WTC11 (cell line): ENCODE data around the gene FAM24A. TPM values are rescaled to one million over a fixed set of nuclear protein-coding genes. Genes with fewer than 3 reads are reported as not detected.

Source experiments
- ATAC-seq: fragments of 200-7000 bp; cut with Tn5 transposase; 2 replicates; pipeline ENCODE4 v1.10.0; 2021; ENCODE audit warnings: mild to moderate bottlenecking, moderate library complexity
- CTCF ChIA-PET: fragments of 300-600 bp; sonication (Branson Sonifier 250); formaldehyde crosslinking; loops from one replicate; lab custom pipeline; 2021; ENCODE audit warnings: antibody characterized with exemption; lab: Charles Lee
- POLR2A ChIA-PET: fragments of 350-600 bp; sonication (Branson Sonifier 250); formaldehyde crosslinking; loops from one replicate; lab custom pipeline; 2021; ENCODE audit warnings: antibody characterized with exemption; lab: Charles Lee
- DNase-seq: peaks from one replicate; pipeline ENCODE4 v3.0.0; 2021; ENCODE audit warnings: low spot score
- H3K27ac Mint-ChIP-seq: 2 replicates; pipeline ENCODE4 v1.8.0; 2021; ENCODE audit warnings: mixed read lengths
- H3K27me3 Mint-ChIP-seq: 2 replicates; pipeline ENCODE4 v1.8.0; 2021; ENCODE audit warnings: low read depth, mild to moderate bottlenecking, moderate library complexity, mixed read lengths
- H3K36me3 Mint-ChIP-seq: 2 replicates; pipeline ENCODE4 v1.8.0; 2021; ENCODE audit warnings: mixed read lengths
- H3K4me1 Mint-ChIP-seq: 2 replicates; pipeline ENCODE4 v1.8.0; 2022; ENCODE audit warnings: mixed read lengths
- H3K4me3 Mint-ChIP-seq: 2 replicates; pipeline ENCODE4 v1.8.0; 2021; ENCODE audit warnings: mild to moderate bottlenecking, moderate library complexity, mixed read lengths
- H3K9me3 Mint-ChIP-seq: 2 replicates; pipeline ENCODE4 v1.8.0; 2021; ENCODE audit warnings: mixed read lengths
- CBFB ChIP-seq: sonication (generic); formaldehyde crosslinking; IDR thresholded peaks from 2 replicates; pipeline ENCODE4 v1.8.1; 2022; ENCODE audit warnings: mild to moderate bottlenecking, low read depth, missing genetic modification reagents
- CREM ChIP-seq: sonication (generic); formaldehyde crosslinking; IDR thresholded peaks from 2 replicates; pipeline ENCODE4 v1.8.1; 2022; ENCODE audit warnings: mild to moderate bottlenecking, missing genetic modification reagents, moderate library complexity
- E2F4 ChIP-seq: sonication (generic); formaldehyde crosslinking; IDR thresholded peaks from 2 replicates; pipeline ENCODE4 v1.8.1; 2022; ENCODE audit warnings: low read depth, mild to moderate bottlenecking, moderate library complexity, missing genetic modification reagents, borderline replicate concordance
- HMGA2 ChIP-seq: fragments of 250-450 bp; sonication (Bioruptor Pico); IDR thresholded peaks from 2 replicates; pipeline ENCODE4 v1.4.0; 2021; ENCODE audit warnings: mild to moderate bottlenecking, moderate library complexity
- MYBL2 ChIP-seq: sonication (generic); formaldehyde crosslinking; IDR thresholded peaks from 2 replicates; pipeline ENCODE4 v1.8.1; 2023; ENCODE audit warnings: mild to moderate bottlenecking, moderate library complexity, missing genetic modification reagents
- NFE2L1 ChIP-seq: sonication (generic); formaldehyde crosslinking; IDR thresholded peaks from 2 replicates; pipeline ENCODE4 v1.8.1; 2023; ENCODE audit warnings: missing genetic modification reagents
- NFYB ChIP-seq: sonication (generic); formaldehyde crosslinking; conservative IDR thresholded peaks from 2 replicates; pipeline ENCODE4 v1.8.0; 2022; ENCODE audit warnings: low read depth, missing genetic modification reagents
- NR2C2 ChIP-seq: sonication (generic); formaldehyde crosslinking; IDR thresholded peaks from 2 replicates; pipeline ENCODE4 v1.8.0; 2022; ENCODE audit warnings: mild to moderate bottlenecking, missing genetic modification reagents
- SMAD3 ChIP-seq: sonication (generic); formaldehyde crosslinking; IDR thresholded peaks from 2 replicates; pipeline ENCODE4 v1.8.0; 2022; ENCODE audit warnings: missing genetic modification reagents, mild to moderate bottlenecking, borderline replicate concordance
- SMAD4 ChIP-seq: sonication (generic); formaldehyde crosslinking; IDR thresholded peaks from 2 replicates; pipeline ENCODE4 v1.8.0; 2022; ENCODE audit warnings: mild to moderate bottlenecking, missing genetic modification reagents
- TEAD1 ChIP-seq: sonication (generic); formaldehyde crosslinking; IDR thresholded peaks from 2 replicates; pipeline ENCODE4 v1.8.0; 2022; ENCODE audit warnings: mild to moderate bottlenecking, missing genetic modification reagents
- TEAD4 ChIP-seq: sonication (generic); formaldehyde crosslinking; IDR thresholded peaks from 2 replicates; pipeline ENCODE4 v1.8.0; 2022; ENCODE audit warnings: mild to moderate bottlenecking, missing genetic modification reagents
- ZNF138 ChIP-seq: sonication (generic); formaldehyde crosslinking; conservative IDR thresholded peaks from 2 replicates; pipeline ENCODE4 v1.8.1; 2022; ENCODE audit warnings: mild to moderate bottlenecking, moderate library complexity, missing genetic modification reagents
- ZNF281 ChIP-seq: sonication (generic); formaldehyde crosslinking; IDR thresholded peaks from 2 replicates; pipeline ENCODE4 v1.8.0; 2023; ENCODE audit warnings: mild to moderate bottlenecking, missing genetic modification reagents
- ZNF416 ChIP-seq: fragments of 250-450 bp; sonication (Bioruptor Pico); IDR thresholded peaks from 2 replicates; pipeline ENCODE4 v1.9.0; 2021; ENCODE audit warnings: mild to moderate bottlenecking, inconsistent platforms
- ZNF532 ChIP-seq: fragments of 250-450 bp; sonication (Bioruptor Pico); IDR thresholded peaks from 2 replicates; pipeline ENCODE4 v1.9.0; 2021; ENCODE audit warnings: mild to moderate bottlenecking, borderline replicate concordance
- total RNA-seq: library from RNA; stranded (reverse); gene quantifications from 3 replicates; pipeline ENCODE4 v1.2.3, GENCODE V29; 2021
- TF ChIP-seq, protein P1 (sequence below): sonication (generic); formaldehyde crosslinking; IDR thresholded peaks from 2 replicates; pipeline ENCODE4 v1.8.1; 2023; ENCODE audit warnings: mild to moderate bottlenecking, missing genetic modification reagents
- TF ChIP-seq, protein P2 (sequence below): fragments of 250-450 bp; sonication (Bioruptor Pico); IDR thresholded peaks from 2 replicates; pipeline ENCODE4 v2.1.2; 2022; ENCODE audit warnings: mild to moderate bottlenecking, moderate library complexity
- TF ChIP-seq, protein P3 (sequence below): sonication (generic); formaldehyde crosslinking; IDR thresholded peaks from 2 replicates; pipeline ENCODE4 v1.8.1; 2022; ENCODE audit warnings: mild to moderate bottlenecking, missing genetic modification reagents, moderate library complexity, borderline replicate concordance
- TF ChIP-seq, protein P4 (sequence below): sonication (generic); formaldehyde crosslinking; IDR thresholded peaks from 2 replicates; pipeline ENCODE4 v1.8.1; 2023; ENCODE audit warnings: mild to moderate bottlenecking, moderate library complexity, missing genetic modification reagents

Gene FAM24A
- total RNA-seq, 1 experiment from 2014 or later: not detected

- TF ChIP-seq, protein P1, sequence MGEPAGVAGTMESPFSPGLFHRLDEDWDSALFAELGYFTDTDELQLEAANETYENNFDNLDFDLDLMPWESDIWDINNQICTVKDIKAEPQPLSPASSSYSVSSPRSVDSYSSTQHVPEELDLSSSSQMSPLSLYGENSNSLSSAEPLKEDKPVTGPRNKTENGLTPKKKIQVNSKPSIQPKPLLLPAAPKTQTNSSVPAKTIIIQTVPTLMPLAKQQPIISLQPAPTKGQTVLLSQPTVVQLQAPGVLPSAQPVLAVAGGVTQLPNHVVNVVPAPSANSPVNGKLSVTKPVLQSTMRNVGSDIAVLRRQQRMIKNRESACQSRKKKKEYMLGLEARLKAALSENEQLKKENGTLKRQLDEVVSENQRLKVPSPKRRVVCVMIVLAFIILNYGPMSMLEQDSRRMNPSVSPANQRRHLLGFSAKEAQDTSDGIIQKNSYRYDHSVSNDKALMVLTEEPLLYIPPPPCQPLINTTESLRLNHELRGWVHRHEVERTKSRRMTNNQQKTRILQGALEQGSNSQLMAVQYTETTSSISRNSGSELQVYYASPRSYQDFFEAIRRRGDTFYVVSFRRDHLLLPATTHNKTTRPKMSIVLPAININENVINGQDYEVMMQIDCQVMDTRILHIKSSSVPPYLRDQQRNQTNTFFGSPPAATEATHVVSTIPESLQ (CRISPR knock-in tag): no peak
- TF ChIP-seq NFE2L1 (CRISPR knock-in tag) (no peak), ZNF532 (CRISPR knock-in tag) (no peak)
Measured at GRCh38 chr10:122863216-122864193, 46.9 kb upstream of the FAM24A start (continued).

DNA sequence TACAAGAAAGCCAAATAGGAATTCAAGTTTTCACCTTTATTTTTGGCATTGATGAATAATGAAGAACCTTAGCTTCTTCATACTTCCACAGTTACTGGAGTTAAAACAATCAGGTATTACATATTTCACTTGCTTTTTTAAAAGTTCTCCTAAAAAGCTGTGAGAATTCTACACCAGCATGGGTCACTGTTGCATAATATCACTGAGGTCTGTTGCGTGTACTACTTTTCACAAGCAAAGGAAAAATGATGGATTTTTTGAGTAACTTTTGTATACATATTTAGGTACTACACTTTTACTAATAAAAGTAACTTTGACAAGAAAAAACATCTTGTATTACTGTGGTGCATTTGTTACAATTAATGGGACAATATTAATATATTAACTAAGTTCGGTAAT lies 46.2 kb upstream of the FAM24A start:
- H3K27me3 Mint-ChIP-seq: peaks cover 4% of the 10 kb centered on the region
- peaks cover 6% of the 10 kb centered on the region for H3K4me1 Mint-ChIP-seq
- no peak for ATAC-seq
- DNase-seq: no peak
- no peak overlapping the region for H3K4me3 Mint-ChIP-seq
- H3K36me3 Mint-ChIP-seq: peaks cover 31% of the 10 kb centered on the region
- no peak overlapping the region for H3K27ac Mint-ChIP-seq
- TF ChIP-seq E2F4 (no peak), TEAD1 (CRISPR knock-in tag) (no peak), SMAD3 (CRISPR knock-in tag) (no peak), SMAD4 (no peak), TEAD4 (CRISPR knock-in tag) (no peak), ZNF281 (no peak), CREM (CRISPR knock-in tag) (no peak), NFYB (no peak), HMGA2 (CRISPR knock-in tag) (no peak), MYBL2 (CRISPR knock-in tag) (no peak), ZNF416 (no peak), NR2C2 (CRISPR knock-in tag) (no peak), ZNF138 (CRISPR knock-in tag) (no peak), CBFB (CRISPR knock-in tag) (no peak)
- TF ChIP-seq, protein P2, sequence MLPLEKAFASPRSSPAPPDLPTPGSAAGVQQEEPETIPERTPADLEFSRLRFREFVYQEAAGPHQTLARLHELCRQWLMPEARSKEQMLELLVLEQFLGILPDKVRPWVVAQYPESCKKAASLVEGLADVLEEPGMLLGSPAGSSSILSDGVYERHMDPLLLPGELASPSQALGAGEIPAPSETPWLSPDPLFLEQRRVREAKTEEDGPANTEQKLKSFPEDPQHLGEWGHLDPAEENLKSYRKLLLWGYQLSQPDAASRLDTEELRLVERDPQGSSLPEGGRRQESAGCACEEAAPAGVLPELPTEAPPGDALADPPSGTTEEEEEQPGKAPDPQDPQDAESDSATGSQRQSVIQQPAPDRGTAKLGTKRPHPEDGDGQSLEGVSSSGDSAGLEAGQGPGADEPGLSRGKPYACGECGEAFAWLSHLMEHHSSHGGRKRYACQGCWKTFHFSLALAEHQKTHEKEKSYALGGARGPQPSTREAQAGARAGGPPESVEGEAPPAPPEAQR (CRISPR knock-in tag): no peak
- TF ChIP-seq, protein P3, sequence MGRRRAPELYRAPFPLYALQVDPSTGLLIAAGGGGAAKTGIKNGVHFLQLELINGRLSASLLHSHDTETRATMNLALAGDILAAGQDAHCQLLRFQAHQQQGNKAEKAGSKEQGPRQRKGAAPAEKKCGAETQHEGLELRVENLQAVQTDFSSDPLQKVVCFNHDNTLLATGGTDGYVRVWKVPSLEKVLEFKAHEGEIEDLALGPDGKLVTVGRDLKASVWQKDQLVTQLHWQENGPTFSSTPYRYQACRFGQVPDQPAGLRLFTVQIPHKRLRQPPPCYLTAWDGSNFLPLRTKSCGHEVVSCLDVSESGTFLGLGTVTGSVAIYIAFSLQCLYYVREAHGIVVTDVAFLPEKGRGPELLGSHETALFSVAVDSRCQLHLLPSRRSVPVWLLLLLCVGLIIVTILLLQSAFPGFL (CRISPR knock-in tag): no peak
- TF ChIP-seq, protein P4, sequence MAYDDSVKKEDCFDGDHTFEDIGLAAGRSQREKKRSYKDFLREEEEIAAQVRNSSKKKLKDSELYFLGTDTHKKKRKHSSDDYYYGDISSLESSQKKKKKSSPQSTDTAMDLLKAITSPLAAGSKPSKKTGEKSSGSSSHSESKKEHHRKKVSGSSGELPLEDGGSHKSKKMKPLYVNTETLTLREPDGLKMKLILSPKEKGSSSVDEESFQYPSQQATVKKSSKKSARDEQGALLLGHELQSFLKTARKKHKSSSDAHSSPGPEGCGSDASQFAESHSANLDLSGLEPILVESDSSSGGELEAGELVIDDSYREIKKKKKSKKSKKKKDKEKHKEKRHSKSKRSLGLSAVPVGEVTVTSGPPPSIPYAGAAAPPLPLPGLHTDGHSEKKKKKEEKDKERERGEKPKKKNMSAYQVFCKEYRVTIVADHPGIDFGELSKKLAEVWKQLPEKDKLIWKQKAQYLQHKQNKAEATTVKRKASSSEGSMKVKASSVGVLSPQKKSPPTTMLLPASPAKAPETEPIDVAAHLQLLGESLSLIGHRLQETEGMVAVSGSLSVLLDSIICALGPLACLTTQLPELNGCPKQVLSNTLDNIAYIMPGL (CRISPR knock-in tag): no peak
- ChIA-PET POLR2A (no interaction called here), CTCF (no interaction called here)
- H3K9me3 Mint-ChIP-seq: peaks cover 26% of the 10 kb centered on the region
